Gastrocnemius medialis (tissue), 4 donors: ENCODE measurements around the gene NAP1L4.

Source experiments
- POLR2A ChIP-seq, 2 donors: fragments of 450-650 bp; IDR thresholded peaks; one replicate each; pipeline ENCODE4 v1.6.1; 2017; ENCODE audit warnings: antibody characterized with exemption in 2 of 2, mild to moderate bottlenecking in 2 of 2, moderate library complexity in 2 of 2
- TF ChIP-seq, protein P1 (sequence below), 5 experiments: fragments of 450-650 bp in 3 of 5; fragments of 200-600 bp in 2 of 5; sonication (generic) in 2 of 5; IDR thresholded peaks in 4 of 5; conservative IDR thresholded peaks in 1 of 5; 1 replicate in 4 of 5; 2 replicates in 1 of 5; pipeline ENCODE4 v1.5.1; 2016 to 2019; ENCODE audit warnings: antibody characterized with exemption in 5 of 5, mild to moderate bottlenecking in 3 of 5, moderate library complexity in 3 of 5

DNA sequence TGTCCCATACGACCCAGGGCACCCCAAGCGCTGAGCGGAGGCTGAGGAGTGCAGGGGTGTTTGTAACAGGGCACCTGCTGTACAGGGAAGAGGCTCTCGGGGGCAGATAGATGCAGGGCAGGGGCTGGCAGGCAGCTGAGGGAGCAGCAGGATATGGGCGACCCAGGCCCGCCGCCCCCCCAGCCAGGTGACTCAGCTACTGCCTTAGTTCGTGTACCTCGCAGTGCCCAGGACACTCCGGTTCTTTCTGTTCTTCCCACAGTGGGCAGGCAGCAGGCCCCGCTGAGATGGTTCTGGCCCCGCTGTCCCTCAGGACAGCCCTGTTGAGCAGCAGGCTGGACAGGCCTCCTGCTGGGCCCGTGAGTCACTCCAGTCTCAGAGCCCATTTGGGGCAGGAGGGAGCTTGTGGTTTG lies 79.1 kb downstream of the NAP1L4 start:
- TF ChIP-seq, protein P1, sequence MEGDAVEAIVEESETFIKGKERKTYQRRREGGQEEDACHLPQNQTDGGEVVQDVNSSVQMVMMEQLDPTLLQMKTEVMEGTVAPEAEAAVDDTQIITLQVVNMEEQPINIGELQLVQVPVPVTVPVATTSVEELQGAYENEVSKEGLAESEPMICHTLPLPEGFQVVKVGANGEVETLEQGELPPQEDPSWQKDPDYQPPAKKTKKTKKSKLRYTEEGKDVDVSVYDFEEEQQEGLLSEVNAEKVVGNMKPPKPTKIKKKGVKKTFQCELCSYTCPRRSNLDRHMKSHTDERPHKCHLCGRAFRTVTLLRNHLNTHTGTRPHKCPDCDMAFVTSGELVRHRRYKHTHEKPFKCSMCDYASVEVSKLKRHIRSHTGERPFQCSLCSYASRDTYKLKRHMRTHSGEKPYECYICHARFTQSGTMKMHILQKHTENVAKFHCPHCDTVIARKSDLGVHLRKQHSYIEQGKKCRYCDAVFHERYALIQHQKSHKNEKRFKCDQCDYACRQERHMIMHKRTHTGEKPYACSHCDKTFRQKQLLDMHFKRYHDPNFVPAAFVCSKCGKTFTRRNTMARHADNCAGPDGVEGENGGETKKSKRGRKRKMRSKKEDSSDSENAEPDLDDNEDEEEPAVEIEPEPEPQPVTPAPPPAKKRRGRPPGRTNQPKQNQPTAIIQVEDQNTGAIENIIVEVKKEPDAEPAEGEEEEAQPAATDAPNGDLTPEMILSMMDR (IDR thresholded peaks at IDR 0.05 in 4 of 5, conservative IDR thresholded peaks at IDR 0.05 in 1 of 5), result no peak
- TF ChIP-seq POLR2A (IDR thresholded peaks at IDR 0.05), result no peak
